Daoy (cell line): ENCODE data around the gene DPP10. TPM values are rescaled to one million over a fixed set of nuclear protein-coding genes. Genes with fewer than 3 reads are reported as not detected.
"Not testable (repeated sequence)": the region's sequence is repeated elsewhere in the genome, so short reads cannot be mapped to it uniquely, and the experiment has no call there.

Experiments
- DNase-seq: peaks from one replicate; pipeline ENCODE4 v3.0.0-alpha.2; 2015; ENCODE audit warnings: low read depth
- total RNA-seq: library from RNA; depleted of rRNA; stranded (reverse); fragments of >200 nt; shearing (Covaris generic); gene quantifications from 2 replicates; pipeline ENCODE4 v1.2.3, GENCODE V29; 2014

Gene DPP10
- total RNA-seq, 1 experiment from 2014 or later, result not detected

DNA sequence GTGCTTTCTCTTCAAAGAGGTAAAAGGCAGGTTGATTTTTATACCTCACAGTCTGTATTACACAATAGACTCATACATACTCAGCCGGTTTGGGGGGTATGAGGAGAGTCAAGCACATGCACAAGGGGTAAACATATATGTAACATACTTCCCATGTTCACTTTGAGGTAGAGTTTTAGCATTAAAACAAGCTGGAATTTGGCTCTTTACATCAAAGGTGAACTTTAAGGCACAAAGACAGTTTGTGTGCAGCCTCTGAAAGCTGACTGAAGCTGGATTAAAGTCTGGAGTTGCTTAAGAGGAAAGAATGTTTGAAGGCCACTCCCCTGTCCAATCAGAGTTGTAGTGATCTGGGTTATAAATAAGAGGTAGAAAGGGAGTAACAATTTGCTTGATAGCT, 282.0 kb downstream of the DPP10 start:
- DNase-seq, result no peak

DNA sequence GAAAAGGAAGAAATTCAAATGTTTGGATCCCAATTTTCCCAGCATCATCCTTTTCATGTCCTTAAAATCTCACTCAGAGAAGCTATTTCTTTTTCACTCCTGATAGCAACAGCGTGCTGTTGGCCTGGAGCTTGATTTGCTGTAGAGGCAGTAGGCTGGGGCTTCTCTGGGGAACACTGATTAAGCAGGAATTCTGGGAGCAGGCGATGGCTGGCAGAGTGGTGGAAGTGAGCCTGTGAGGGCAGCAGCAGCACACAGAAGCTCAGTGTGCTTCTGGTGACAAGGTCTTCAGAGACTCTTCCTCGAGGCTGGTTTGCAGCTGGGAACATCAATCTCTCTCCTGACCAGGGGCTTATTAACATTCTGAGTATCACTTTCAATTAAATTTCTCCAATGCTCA, 284.6 kb downstream of the DPP10 start:
- DNase-seq, result no peak

DNA sequence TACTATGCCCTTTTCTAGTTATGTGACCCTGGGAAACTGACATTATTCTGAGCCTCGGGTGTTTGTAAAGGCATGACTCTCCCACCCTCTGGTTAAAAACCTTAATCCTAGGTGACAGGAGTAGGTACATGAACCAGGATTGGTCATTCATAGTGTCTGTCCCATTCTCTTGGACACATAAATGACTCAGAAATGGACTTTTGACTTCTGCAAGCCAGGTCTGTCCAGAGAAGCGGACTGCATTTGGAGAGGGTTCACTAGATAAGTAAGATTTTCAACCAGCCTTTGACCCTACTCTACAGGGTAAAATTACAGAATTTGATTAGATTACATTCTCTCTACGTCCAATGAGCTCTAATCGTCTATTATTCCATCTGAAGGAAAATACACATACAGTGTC, 285.9 kb downstream of the DPP10 start:
- no peak for DNase-seq

DNA sequence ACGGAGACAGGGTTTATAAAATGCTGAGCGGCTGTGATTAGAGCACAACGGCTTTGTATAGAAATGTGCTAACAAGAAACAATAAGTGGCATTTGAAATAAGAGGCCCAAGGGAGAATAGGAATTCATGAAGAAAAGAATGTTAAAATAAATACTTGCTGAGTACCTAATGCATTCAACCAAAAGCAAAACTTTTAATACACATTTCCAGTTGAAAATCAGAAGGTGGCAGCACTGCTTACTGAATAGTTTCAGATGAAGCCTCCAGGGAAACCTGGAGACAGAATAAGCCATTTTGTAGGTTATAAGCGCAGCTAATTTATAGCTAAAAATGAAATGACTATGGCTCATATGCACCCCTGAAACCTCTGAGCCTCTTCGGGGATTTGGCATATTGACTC, 286.6 kb downstream of the DPP10 start:
- DNase-seq, result no peak

DNA sequence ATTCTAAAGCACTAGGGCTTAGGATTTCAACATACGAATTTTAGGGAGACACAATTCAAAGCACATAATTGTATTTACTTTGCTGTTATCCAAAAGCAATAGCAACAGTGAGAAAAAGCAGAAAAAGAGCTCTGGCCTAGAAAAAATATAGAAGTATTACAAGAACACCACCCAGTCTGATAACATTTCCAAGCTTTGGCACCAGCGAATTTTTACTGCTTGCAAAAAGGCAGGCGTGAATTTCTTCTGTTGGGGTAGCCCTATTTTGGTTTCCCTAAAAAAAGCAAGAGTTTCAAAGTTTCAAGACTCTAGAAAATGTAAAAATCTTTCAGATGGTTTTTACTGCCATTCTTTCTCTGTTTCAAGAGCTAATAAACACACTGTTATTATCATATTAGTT, 292.7 kb downstream of the DPP10 start:
- no peak for DNase-seq

DNA sequence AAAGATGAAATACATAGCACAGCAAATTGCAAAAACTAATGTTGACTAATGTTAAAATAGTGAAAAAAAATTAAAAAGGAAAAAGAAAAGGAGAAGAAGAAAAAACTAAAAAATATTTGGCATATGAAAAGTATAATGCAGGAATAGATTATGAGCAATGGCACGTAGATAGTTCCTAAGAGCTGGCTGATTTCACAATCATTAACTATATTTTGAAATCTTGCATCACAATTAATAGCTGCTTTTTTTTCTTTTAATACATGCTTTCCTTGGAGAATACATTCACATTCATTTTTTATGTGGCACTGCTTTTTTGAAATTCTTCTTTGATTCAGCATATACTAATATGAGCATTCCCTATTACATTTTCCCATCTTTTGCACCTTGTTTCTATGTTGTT, 299.8 kb downstream of the DPP10 start:
- no peak for DNase-seq

DNA sequence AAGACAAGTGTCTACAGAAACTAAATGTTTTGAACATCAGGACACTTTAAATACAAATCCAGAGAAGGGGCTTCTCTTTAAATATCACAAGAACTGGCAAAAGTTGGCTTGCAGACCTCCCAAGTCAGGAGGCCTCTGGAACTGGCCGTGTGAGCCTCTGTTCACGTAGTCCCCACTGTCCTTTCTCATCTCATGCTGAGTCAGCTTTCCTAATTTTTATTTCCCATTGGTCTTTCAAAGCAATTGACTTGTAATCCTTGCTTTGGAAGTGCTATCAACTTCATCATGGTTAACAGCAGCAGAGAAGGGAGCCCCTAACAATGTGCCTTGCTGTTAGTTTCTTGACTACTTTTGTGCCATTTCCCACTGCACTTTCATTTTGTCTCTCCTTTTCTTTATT, 303.3 kb downstream of the DPP10 start:
- DNase-seq, result no peak

DNA sequence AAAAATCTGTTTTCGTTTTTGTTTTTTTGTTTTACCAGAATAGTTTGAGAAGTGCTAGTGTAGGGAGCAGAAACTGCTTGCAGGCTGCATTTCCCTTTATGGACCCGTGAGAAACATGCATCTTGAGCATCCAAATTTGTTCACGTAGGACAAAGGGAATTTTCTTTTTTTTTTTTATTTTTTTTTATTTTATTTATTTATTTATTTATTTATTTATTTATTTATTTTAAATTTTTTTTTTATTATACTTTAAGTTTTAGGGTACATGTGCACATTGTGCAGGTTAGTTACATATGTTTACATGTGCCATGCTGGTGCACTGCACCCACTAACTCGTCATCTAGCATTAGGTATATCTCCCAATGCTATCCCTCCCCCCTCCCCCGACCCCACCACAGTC, 305.7 kb downstream of the DPP10 start:
- DNase-seq, result not testable (repeated sequence)

DNA sequence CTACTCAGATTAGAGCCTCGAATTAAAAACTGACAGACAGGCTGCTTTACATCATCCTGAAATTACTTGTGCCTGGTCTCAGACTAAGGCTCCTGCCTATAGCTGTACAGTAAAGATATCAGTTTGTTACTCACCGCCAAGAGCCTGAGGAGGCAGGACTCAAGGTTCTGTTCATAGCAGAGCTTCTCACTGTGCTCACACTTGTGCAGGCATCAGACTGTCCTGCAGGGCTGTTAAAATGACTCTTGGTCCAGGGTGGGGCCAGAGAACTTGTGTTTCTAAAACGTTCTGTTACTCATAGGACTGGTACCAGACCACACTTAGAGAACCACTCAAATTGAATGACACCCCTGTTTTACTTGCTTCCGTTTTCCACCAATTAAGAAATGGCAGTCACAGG, 310.0 kb downstream of the DPP10 start:
- no peak for DNase-seq

DNA sequence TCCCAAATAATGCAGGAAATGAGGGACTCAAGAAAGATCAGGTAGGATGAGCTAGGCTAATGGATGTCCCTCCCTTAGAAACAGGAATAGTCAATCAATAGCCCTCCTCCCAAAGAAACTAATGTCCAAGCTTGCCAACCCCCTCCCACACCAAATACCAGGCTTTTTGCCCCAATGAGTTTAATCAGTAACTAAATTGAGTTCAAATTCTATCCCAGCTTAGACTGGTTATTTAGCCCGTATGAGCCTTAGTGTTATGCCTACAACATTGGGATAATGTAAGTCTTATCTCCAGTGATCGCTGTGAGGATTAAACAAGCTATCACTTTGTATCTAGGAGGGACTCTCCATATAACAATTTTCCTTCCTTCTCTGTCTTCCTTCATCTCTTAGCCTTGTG, 310.7 kb downstream of the DPP10 start:
- no peak for DNase-seq

DNA sequence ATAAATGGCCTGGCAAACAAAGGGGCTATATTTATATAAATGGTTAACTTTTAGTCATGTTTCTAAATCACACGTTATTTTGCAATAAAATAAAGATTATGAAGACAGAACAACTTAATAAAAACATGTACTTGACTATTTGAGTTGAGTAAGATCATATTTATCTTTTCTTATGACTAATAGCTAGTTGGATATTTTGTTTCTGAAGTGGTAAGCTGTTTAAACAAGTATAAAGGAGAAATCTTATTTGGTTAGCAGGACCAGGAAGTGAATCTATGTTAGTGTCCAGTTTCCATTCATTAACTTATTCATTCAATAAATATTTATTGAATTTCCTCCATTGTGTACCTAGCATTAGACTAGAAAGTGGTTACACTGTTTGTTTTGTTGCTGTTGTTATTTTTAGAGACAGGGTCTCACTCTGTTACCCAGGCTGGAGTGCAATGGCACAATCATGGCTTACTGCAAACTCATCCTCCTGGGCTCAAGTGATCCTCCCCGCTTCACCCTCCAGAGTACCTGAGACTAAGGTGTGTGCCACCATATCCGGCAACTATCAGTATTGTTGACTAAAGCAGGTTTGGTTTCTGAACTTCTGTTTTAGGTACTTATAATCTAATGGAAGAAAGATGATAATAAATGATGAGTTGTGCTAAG, 312.6 kb downstream of the DPP10 start:
- no peak for DNase-seq

DNA sequence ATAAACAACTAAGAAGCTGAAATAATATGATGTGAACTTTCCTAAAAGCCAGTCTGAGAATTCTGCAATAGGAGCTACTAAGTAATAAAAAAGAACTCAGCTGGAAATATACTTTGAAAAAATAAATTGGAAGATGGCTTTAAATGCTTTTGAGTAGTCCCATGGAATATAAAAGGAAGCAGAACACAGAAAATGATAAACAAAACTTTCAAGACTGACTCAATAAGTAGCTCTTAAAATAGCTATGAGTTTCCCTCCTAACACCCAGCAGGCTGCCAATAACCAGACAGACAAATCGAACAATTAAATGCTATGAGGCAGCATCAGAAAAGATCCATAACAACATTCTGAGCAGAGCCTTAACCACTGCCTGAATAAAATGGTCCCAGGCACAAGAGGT, 319.9 kb downstream of the DPP10 start:
- DNase-seq, result no peak

DNA sequence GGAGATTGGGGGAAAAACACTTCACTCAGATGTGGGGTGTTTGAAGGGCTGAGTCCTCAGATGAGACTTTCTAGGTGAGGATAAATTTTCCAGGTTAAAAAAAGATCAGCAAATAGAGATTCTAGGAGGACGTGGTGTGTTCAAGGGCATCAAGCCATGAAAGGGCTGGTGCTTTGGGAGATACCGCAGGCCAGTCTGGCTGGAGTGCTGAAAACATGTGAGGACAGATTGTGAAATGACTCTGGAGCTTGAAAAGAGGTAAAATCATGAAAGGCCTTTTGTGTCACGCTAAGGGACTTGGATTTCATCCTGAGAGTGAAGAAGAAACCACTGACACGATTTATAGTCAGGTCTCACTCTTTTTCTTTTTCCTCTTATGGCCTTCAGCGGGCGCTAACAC, 320.5 kb downstream of the DPP10 start:
- no peak for DNase-seq

DNA sequence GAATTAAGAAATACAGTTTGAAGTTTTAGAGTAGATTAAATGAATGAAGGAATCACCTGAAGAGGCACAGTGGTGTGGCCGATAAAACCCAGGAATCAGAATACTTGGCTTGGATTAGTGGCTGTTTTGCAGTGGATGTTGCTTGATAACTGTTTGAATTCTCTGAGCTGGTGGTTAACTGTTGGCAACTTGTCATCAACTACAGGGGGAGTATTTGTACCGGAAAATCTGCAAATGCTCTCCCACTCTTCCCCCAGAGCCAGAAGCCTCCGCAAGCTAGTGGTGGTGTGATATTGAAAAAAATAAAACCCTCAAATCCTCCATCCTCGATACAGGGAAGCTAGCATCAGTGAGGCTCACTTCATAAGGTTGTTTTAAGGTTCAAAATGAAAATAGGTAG, 326.7 kb downstream of the DPP10 start:
- no peak for DNase-seq

DNA sequence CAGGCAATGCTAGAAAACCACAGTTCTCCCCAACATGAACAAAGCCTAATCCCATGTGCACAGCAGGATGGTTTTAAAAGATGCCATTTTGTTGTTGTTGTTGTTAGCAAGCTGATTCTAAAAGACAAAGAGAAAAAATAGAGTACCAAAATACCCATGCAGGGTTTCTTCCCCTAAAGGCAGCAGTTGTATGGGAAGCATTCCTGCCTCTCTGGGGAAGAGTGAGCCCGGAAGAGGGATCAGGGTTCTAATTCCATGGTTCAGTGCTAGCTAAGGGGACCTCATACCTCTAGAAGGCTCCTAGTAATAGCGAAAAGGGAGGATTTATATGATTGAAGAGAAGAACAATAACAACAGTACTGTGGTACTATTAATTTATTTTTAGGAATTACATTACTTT, 327.6 kb downstream of the DPP10 start:
- DNase-seq, result no peak

DNA sequence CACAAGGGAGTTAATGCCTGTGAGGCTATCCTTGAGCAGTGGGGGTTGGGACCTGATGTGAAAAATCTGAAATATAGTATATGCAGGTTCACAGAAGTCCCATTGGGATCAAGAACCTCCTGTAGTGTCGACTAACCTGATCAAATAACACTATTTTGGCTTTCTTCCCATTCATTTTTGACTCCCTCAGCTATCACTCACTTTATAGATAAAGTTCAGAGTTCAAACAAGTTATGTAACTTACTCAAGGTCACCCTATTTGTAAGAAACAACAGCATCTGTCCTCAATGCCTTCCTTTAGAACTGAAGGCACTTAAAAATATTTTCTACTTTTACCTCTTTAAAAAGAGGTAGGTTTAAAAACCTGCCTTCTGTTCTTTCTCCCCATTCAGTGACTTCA, 341.6 kb downstream of the DPP10 start:
- DNase-seq, result no peak

DNA sequence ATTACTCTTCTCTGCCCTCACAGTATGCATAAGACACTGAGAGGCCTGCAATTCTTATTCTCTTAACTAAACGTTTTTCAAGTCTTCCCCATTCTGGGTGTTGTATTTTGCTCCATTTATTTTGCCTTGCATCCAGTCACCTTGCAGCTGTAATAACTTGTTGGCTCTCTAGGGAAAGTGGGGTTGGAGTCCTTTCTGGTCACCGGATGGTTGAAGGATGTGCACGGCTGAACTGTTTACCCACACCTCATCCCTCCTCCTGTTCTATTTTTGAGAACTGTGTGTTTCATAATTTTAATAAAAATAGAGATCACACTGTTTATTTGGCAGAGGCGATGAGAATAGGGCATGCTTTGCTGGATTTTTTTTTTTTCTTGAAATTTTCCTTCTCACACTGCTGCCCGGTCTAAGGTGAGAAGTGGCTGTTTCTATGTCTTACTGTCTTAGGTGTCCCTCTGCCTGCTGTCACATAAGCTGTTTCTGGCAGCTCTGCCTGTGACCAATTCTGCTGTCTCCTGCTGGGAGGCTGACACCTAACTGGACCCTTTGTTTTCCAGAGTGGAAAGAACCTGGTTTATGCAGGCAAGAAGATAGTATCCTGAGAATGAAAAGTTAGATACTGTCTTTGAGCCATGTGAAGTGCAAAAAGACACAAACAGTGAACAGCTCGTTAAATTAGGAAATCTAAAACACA, 342.6 kb downstream of the DPP10 start:
- no peak for DNase-seq

DNA sequence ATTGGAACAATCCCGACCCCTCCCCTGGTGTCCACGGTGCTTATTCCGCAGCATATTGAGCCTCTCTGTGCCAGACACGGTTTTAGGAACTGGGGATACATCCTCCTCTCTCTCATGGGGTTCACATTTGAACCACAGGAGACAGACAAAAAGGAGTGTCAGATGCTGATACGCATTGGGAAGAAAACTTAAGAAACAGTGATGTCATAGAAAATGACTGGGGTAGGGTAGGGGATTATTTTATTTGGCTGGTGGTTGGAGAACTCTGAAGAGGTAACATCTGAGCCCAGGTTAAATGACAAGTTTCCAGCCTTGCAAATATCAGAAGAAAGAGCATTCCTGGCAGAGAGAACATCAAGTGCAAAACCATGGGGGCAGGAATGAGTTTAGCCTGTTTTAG, 344.5 kb downstream of the DPP10 start:
- no peak for DNase-seq

DNA sequence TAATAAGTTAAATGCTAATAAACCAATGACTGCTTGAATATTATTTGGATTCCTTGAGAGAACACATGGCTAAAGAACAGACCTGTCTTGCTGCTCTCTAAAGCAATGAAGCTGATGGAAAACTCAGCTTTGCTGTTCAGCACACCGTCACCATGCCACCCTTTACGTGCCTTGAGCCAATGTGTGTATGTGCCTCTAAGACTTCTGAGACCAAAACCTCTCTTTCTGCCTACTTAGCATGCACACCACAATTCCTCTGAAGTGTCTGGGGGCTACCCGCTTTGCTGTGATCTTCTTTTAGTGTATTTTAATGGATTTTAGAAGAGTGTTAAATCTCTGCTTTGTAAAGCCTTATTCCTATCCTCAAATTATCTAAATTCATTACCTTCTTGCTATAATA, 345.0 kb downstream of the DPP10 start:
- no peak for DNase-seq

DNA sequence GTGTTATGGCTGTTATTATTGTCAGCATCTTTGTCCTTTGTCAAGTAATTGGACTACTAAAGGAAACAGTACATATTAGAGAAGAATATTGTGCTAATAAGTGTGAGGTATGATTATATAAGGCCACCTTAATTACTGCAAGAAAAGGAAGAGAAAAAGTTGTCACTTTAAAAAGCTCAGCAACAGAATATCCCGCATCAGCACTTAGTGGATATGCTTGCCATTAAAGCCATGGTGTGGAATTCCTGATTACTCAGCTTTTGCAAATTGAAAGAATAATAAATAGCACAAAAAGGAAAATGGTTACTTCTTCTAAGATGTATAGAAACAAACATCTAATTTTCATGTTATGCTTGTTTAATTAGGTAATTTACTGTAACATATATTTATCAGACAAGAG, 347.5 kb downstream of the DPP10 start:
- DNase-seq, result no peak

DNA sequence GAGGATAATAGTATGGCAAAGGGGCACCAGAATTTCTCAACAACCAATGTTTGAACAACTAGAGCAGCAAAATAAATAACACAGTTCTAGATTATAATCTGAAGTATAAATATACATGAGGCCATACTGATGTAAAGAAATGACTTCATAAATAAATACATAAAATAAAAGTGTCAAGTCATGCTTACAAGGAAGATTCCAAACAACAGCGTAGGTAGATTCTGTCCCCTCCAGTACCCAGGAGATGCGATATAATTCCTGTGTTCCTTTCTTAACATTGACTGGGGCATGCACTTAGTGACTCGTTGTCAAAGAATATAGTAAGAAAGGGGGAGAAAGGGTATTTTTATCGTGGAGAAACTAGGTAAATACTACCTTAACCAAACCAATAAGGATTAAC, 355.1 kb downstream of the DPP10 start:
- DNase-seq, result no peak

DNA sequence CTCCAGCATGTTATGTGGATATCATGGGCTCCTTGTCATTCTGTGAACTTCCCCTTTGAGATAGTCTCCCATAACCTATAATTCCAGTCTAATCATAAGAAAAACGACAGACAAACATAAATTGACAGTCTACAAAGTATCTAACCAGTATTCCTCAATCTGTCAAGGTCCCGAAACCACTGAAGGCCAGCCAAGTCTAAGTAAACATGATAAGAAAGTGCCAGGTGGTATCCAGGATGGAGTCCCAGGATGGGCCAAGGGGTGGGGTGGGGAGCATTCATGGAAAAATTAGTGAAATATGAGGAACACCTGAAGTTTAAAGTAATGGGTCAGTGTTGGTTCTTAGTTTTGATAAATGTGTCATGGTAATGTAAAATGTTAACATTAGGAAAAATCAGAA, 355.5 kb downstream of the DPP10 start:
- no peak for DNase-seq

DNA sequence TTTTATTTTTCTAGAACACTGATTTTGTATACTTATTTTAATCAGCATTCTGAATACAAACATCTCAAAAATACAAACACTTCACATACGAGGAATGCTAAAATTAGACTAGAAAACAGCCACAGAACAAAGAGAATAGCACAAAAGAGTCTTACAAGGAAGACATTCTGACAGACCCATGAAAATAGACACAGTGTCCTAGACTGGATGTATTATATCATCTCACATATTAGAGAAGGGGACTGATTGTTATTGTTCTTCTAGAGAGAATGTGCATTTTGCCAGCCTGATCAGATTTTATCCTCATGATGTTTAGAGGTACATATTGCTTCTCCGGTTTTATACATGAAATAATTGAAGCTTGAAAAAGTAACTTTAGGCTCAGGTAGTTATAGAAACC, 357.9 kb downstream of the DPP10 start:
- DNase-seq, result no peak

DNA sequence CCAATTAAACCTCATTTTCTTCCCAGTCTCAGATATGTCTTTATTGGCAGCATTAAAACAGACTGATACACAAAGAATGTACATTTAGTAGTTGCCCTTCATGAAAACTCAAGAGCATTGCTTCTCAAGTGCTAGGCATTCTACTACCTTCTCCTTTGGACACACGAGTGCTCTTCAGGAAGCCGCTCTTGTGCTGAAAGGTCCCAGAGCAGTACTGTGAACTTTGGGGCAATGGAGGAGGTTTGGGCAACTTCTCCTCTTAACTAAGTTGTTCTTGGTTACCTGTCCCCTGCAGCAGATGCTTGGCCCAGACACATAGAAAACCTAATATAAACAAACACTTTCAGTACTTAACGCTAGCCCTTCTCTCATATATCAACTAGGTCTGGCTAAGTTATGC, 362.8 kb downstream of the DPP10 start:
- DNase-seq, result no peak
